ENCODE measurements around the gene B3GAT1.

DNA sequence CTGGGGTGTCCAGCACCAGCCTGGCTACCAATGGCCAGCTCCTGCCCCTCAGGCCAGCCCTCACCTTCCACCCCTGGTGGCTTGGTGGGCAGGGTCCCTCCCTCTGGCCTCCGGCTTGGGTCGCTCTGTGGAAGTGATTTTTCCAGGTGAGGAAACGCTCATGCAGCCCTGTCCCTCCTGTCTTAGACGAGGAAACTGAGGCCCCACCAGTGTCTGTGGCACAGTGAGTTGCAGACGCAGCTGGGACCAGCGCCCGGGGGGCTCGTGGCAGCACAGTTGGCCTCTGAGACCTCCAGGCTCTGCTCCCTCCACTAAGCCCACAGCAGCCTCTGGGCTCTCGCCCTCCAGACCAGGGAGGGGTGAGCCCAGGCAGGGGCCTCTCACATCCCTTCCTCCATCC is 6.2 kb downstream of the B3GAT1 start:
- TF ChIP-seq, protein P1, sequence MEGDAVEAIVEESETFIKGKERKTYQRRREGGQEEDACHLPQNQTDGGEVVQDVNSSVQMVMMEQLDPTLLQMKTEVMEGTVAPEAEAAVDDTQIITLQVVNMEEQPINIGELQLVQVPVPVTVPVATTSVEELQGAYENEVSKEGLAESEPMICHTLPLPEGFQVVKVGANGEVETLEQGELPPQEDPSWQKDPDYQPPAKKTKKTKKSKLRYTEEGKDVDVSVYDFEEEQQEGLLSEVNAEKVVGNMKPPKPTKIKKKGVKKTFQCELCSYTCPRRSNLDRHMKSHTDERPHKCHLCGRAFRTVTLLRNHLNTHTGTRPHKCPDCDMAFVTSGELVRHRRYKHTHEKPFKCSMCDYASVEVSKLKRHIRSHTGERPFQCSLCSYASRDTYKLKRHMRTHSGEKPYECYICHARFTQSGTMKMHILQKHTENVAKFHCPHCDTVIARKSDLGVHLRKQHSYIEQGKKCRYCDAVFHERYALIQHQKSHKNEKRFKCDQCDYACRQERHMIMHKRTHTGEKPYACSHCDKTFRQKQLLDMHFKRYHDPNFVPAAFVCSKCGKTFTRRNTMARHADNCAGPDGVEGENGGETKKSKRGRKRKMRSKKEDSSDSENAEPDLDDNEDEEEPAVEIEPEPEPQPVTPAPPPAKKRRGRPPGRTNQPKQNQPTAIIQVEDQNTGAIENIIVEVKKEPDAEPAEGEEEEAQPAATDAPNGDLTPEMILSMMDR (IDR thresholded peaks at IDR 0.05): no peak
- TF ChIP-seq ZBTB33 (IDR thresholded peaks at IDR 0.05; ENCODE audit: borderline replicate concordance, low read depth) (no peak), REST (IDR thresholded peaks at IDR 0.05; ENCODE audit: low read depth, low read length) (no peak), EP300 (IDR thresholded peaks at IDR 0.05; ENCODE audit: borderline replicate concordance in 1 of 2, low read depth in 1 of 2, low read length in 1 of 2) (no peak), SMC3 (IDR thresholded peaks at IDR 0.05; ENCODE audit: low read depth, low read length) (no peak)

Measured in SK-N-SH (cell line).